GM12891 (cell line): ENCODE results near the gene MYO15A.

Experiments used
- DNase-seq: peaks from one replicate; pipeline ENCODE4 v3.0.0; 2011; ENCODE audit warnings: low spot score; ENCODE audit not compliant: insufficient read length
- FAIRE-seq: peaks from 2 replicates; lab custom pipeline; 2011; peaks lifted over from hg19 to GRCh38; lab: Jason Lieb, UNC
- PAX5 ChIP-seq: IDR thresholded peaks from 2 replicates; pipeline ENCODE4 v1.6.1; 2011; ENCODE audit warnings: low read length, moderate library complexity, mild to moderate bottlenecking; ENCODE audit not compliant: insufficient read depth, severe bottlenecking
- POLR2A ChIP-seq: IDR thresholded peaks from 2 replicates; pipeline ENCODE4 v1.6.1; 2011; ENCODE audit warnings: low read depth, low read length, control low read depth
- POLR2AphosphoS5 ChIP-seq: IDR thresholded peaks from 2 replicates; pipeline ENCODE4 v1.6.1; 2011; ENCODE audit warnings: low read depth, low read length, control low read depth
- POU2F2 ChIP-seq: IDR thresholded peaks from 2 replicates; pipeline ENCODE4 v1.6.1; 2011; ENCODE audit warnings: low read depth, mild to moderate bottlenecking, control low read depth, low read length, moderate library complexity
- SPI1 ChIP-seq: IDR thresholded peaks from 2 replicates; pipeline ENCODE4 v1.6.1; 2011; ENCODE audit warnings: low read depth, low read length, control low read depth
- TAF1 ChIP-seq: IDR thresholded peaks from 2 replicates; pipeline ENCODE4 v1.6.1; 2011; ENCODE audit warnings: low read depth, low read length, control low read depth

MYO15A gene

GRCh38 chr17:18141210-18141803, 32.8 kb downstream of the MYO15A start:
- TF ChIP-seq POLR2A (no peak), POU2F2 (no peak), POLR2AphosphoS5 (no peak)
- peak; percentile 51 for DNase-seq
- peak; percentile 66 for FAIRE-seq

- DNase-seq = no peak
- no peak for FAIRE-seq
- no peak for TF ChIP-seq POU2F2
- no peak for TF ChIP-seq PAX5
- no peak for TF ChIP-seq POLR2AphosphoS5
- TF ChIP-seq TAF1 = no peak
- no peak for TF ChIP-seq SPI1
- no peak for TF ChIP-seq POLR2A
These were observed 33.9 kb downstream of the MYO15A start for GRCh38 chr17:18142417-18142816.

GRCh38 chr17:18143044-18143936, 34.7 kb downstream of the MYO15A start:
- TF ChIP-seq POLR2A (no peak), POLR2AphosphoS5 (no peak), POU2F2 (no peak)
- FAIRE-seq = no peak
- DNase-seq = no peak

- FAIRE-seq = no peak
- no peak for DNase-seq
- TF ChIP-seq PAX5 (no peak), POLR2AphosphoS5 (no peak)
These were observed 35.7 kb downstream of the MYO15A start for GRCh38 chr17:18144261-18144660.

GRCh38 chr17:18144855-18145254, 36.3 kb downstream of the MYO15A start:
- TF ChIP-seq POLR2A (no peak), TAF1 (no peak), SPI1 (no peak), POLR2AphosphoS5 (no peak), POU2F2 (no peak), PAX5 (no peak)
- DNase-seq (no peak), FAIRE-seq (no peak)

GRCh38 chr17:18145811-18146210, 37.3 kb downstream of the MYO15A start:
- TF ChIP-seq POU2F2 = no peak
- TF ChIP-seq TAF1 = no peak
- TF ChIP-seq POLR2AphosphoS5 = no peak
- no peak for TF ChIP-seq SPI1
- no peak for TF ChIP-seq POLR2A
- TF ChIP-seq PAX5 = no peak
- DNase-seq = no peak
- FAIRE-seq = no peak

- TF ChIP-seq POLR2A = no peak
- no peak for TF ChIP-seq TAF1
- no peak for TF ChIP-seq POLR2AphosphoS5
- FAIRE-seq (no peak), DNase-seq (no peak)
These were observed 37.7 kb downstream of the MYO15A start for GRCh38 chr17:18146259-18146658.

- no peak for TF ChIP-seq TAF1
- TF ChIP-seq SPI1 = no peak
- no peak for TF ChIP-seq POU2F2
- no peak for TF ChIP-seq POLR2A
- no peak for TF ChIP-seq POLR2AphosphoS5
- no peak for TF ChIP-seq PAX5
- FAIRE-seq (no peak), DNase-seq (no peak)
These were observed 38.4 kb downstream of the MYO15A start for GRCh38 chr17:18146980-18147379.

- DNase-seq = no peak
- TF ChIP-seq POU2F2 = no peak
- TF ChIP-seq POLR2A = no peak
- TF ChIP-seq POLR2AphosphoS5 = no peak
- TF ChIP-seq SPI1 = no peak
- no peak for TF ChIP-seq PAX5
- no peak for TF ChIP-seq TAF1
- FAIRE-seq = no peak
These were observed 40.0 kb downstream of the MYO15A start for GRCh38 chr17:18148586-18148985.

- no peak for TF ChIP-seq POLR2A
- no peak for TF ChIP-seq POLR2AphosphoS5
- no peak for FAIRE-seq
- no peak for DNase-seq
These were observed 42.7 kb downstream of the MYO15A start for GRCh38 chr17:18151290-18151689.

- TF ChIP-seq POLR2AphosphoS5 = no peak
- TF ChIP-seq SPI1 = no peak
- TF ChIP-seq POU2F2 = no peak
- no peak for TF ChIP-seq PAX5
- no peak for TF ChIP-seq TAF1
- TF ChIP-seq POLR2A = no peak
- no peak for FAIRE-seq
- DNase-seq = no peak
These were observed 46.6 kb downstream of the MYO15A start for GRCh38 chr17:18155179-18155578.
